IPS-NIHi11 (cell line): ENCODE measurements around the gene DACH2.

Source experiments
- DNase-seq: peaks from one replicate; pipeline ENCODE4 v3.0.0; 2012; ENCODE audit warnings: mixed read lengths, low spot score

Gene DACH2

GRCh38 chrX:86322913-86323312 is 174.7 kb downstream of the DACH2 start:
- no peak for DNase-seq

DNA sequence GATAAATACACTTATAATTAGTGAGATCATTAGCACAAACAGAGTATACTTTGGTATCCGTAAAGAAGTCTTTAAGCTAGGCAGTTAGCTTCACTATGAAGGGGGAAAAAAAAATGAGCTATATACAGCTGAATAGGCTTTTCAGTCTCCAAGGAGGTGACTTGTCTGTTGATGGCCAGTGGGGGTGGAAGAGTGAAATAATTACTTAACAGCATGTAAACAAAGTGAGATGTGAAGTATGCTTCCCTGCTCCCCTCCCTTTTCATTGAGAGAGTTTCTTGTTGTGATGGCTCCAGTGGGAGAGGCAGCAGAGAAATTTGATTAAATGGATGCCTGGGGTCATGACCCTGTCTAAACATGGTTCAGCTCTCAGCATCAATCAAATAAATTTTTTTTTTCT is 180.9 kb downstream of the DACH2 start:
- DNase-seq, result no peak

DNA sequence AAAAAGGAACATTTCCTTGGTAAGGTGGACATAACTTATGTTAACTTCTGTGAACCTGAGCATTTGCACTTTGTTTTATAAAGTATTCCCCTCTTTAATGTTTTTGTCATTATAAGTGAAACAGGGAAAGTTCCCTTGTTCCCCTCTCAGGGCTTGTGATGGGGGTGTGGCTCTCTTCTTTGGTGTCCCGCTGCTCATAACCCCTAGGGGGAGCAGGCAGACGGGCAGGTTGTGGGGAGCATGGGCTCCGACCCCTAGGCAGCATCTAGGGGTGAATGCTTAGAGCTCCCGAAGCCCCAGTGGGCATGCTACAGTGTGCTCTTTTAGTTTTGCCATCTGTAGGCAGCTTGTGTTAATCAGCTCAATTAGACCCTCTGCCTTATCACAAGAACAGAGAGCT is 200.4 kb downstream of the DACH2 start:
- peak; percentile 5 for DNase-seq

GRCh38 chrX:86349115-86349514 is 200.9 kb downstream of the DACH2 start:
- DNase-seq, result no peak

GRCh38 chrX:86369847-86370630 is 221.8 kb downstream of the DACH2 start:
- no peak for DNase-seq

DNA sequence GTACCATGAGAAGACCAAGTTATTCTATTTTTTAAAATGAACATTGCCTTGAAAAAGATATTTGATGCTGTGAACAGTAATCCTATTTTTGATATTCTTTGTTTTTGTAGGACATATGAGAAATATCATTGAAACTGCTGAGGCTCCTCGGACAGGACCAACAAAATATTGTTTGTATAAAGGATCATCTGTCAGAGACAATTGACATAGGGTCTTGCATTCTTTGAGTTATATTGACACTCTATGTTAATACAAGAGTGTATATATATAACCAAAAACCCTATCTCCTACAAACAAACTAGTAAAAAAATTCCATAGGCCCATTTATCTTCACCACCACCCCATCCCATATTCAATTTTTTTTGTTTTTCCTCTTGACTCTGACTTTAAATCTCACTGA is 222.7 kb downstream of the DACH2 start:
- no peak for DNase-seq

DNA sequence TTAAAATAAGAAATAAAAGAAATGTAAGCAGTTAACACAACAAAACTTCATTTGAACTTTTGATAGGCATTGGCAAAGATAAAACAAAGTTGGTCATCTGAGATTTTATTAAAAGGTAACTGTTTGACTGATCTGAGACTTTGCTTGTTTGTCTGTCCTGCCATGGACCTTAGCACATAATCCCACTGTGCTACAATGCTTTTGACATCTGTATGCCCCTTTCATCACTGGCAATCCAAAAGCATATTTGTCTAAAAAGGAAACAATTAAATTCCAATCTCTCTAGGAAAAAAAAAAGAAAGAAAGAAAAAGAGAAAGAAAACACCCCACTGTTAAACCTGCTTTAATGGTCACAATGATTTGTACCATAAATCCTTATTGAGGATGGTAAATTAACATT is 231.0 kb downstream of the DACH2 start:
- no peak for DNase-seq

GRCh38 chrX:86383681-86384540 is 235.7 kb downstream of the DACH2 start:
- DNase-seq, result no peak

DNA sequence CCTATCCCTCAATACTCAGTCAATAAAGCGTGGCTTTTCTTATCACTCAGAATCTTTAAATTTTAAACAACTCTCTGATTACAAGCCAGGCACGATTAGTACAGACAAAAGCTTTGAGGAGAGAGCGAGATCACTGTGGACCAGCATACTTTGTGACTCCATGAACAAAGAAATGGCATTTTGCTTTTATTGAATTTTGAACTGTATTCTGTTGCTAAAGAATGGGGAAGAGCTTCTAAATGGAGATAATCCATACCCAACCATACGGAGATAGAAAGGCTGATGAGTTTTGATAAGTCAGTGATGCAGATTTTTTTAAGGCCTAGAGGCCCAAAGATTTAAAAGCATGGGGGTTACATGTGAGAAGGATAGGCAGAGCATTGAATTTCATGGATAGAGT is 259.1 kb downstream of the DACH2 start:
- DNase-seq, result no peak

GRCh38 chrX:86421771-86422170 is 273.5 kb downstream of the DACH2 start:
- no peak for DNase-seq

- no peak for DNase-seq
Observed at GRCh38 chrX:86436116-86436515, 287.9 kb downstream of the DACH2 start.

DNA sequence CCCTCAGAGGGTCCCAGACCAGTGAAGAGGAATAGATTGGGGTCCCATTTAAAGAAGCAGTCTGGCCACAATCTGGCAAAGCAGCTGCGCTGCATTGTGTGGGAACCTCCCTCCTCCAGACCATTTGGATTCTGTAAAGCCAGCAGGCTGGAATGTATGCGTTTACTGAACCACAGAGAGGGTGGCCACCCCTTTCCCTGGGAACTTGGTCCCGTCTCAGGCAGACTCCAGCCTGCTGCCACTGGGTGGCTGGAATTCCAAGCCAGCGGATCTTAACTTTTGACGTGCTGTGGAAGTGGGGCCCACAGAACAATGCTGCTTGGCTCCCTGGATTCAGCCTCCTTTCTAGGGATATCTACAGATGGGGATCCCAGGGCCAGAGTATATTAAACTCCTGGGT is 307.2 kb downstream of the DACH2 start:
- no peak for DNase-seq

GRCh38 chrX:86460760-86461159 is 312.5 kb downstream of the DACH2 start:
- no peak for DNase-seq

DNA sequence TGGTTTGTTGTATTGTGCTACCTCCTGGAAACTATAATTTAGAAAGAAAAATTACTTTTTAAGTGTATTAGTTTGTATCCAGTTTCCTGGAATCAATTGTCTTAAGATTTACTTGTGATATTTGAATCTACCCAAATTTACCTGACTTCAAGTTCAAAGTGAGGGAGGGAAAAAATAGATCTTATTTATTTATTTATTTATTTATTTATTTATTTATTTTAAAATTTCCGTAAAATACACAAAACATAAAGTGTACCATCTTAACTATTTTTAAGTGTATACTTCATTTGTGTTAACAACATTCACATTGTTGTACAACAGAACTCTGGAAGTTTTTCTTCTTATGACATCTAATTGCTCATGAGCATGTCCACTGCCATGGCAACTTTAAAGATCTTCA is 356.0 kb downstream of the DACH2 start:
- DNase-seq, result no peak

DNA sequence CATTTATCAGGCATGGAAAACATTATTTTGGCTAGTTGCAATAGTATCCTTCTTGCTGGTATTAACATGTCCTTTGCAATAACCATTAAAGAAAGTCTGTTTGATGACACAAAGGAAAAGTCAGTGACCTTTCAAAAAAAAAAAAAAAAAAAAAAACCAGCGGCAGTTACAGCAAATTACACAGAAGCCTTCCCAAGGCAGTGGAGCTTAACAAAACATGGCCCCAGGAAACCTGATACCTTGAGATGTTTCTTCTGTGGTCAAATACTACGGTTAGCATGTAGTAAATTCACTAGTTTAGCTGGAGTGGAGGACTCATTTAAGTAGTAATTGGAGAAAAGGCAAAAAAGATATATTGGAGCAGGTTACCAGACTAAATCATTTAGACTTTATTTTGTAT is 359.1 kb downstream of the DACH2 start:
- DNase-seq, result no peak

- DNase-seq, result no peak
Observed at GRCh38 chrX:86579777-86580176, 431.5 kb downstream of the DACH2 start.

DNA sequence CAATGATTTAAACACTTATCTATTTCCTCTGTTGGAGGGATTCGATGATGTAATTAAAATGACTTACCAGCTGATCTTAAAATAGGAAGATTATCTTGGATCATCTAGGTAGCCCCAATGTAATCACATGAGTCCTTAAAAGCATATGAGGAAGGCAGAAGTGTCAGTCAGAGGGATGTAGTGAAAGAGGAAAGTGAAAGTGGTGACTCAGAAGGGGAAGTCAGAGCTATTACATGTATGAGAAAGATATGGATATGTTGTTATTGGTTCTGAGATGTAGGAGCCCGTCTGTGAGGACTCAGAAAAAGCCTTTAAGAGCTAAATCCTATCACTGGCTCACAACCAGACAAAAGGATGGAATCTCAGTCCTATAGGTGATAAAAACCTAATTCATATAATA is 456.4 kb downstream of the DACH2 start:
- no peak for DNase-seq

GRCh38 chrX:86696951-86697350 is 548.7 kb downstream of the DACH2 start:
- no peak for DNase-seq

DNA sequence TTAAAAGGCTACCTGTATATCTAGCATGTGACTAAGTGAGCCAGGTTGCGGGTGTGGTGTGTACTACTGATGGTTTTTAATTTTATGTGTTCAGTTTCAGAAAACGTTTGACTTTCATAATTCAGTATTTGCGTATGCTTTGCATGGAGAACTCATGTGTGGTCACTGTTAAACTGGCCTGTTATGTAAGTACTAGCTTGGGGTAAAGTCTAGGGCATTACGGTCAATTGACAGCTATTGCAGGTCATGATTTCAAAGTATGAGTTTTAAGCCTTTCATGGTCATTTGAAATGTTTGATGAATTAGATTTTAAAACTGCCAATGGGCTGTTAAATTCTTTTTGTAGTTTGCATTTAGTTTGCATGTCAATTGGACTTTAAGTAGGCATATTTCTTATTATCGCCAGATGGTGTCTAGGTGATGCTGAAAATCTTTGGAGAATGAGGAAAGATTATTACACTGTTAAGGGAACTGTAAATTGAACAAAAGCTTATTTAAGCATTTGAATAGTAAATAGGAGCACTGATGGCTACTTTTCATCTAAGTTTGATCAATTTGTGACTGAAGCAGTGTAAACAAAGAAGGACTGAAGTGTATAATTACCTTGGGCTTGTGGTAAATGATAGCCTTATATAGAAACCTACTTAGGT is 563.4 kb downstream of the DACH2 start:
- no peak for DNase-seq

- no peak for DNase-seq
Observed at GRCh38 chrX:86714441-86714840, 566.2 kb downstream of the DACH2 start.

DNA sequence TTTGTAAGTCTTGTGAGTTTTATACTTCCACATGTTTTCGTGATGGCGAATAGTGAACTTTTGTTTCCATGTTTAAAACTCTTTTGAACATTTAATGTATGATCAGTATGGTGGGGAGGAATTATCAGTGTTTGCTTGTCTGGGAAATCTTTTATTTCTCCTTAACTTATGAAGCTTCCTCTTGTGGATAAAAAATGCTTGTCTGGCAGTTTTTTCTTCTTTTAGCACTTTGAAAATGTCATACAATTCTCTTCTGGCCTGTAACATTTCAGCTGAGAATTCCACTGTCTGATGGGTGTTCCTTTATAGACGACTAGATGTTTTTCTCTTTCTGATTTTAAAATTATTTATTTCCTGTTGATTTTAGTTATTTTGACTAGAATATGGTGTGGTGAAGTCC is 576.0 kb downstream of the DACH2 start:
- DNase-seq, result no peak

GRCh38 chrX:86747091-86747490 is 598.8 kb downstream of the DACH2 start:
- DNase-seq, result no peak

DNA sequence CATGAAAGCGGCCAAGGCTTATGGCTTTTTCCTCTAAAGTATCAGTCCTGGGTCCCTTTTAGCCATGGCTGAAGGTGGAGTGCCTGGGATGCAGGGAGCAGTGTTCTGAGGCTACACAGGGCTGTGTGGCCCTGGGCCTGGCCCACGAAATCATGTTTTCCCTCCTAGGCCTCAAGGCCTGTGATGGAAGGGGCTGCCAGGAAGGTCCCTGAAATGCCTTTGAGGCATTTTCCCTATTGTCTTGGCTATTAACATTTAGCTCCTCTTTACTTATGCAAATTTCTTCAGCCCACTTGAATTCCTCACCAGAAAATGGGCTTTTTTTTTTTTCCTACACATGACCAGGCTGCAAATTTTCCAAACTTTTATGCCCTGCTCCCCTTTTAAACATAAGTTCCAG is 657.0 kb downstream of the DACH2 start:
- no peak for DNase-seq
